Progenitor cell of endocrine pancreas (in vitro differentiated cells): ENCODE data around the gene PLIN1. TPM values are rescaled to one million over a fixed set of nuclear protein-coding genes. Genes with fewer than 3 reads are reported as not detected.
A peak's percentile ranks its signal among the peaks of the same experiment; 100 is the strongest.

ENCODE experiments used
- DNase-seq: peaks from one replicate; pipeline ENCODE4 v3.0.0; 2021; ENCODE audit warnings: low spot score; ENCODE audit not compliant: unreplicated experiment
- H3K27ac Mint-ChIP-seq: 2 replicates; pipeline ENCODE4 v1.8.0; 2021; ENCODE audit warnings: mild to moderate bottlenecking, moderate library complexity, mixed read lengths
- H3K27me3 Mint-ChIP-seq: 2 replicates; pipeline ENCODE4 v1.8.0; 2021; ENCODE audit warnings: mixed read lengths
- H3K36me3 Mint-ChIP-seq: 2 replicates; pipeline ENCODE4 v1.8.0; 2022; ENCODE audit warnings: mixed read lengths; ENCODE audit not compliant: insufficient read depth
- H3K4me1 Mint-ChIP-seq: 2 replicates; pipeline ENCODE4 v1.8.0; 2021; ENCODE audit warnings: low read depth, mixed read lengths
- H3K4me3 Mint-ChIP-seq: 2 replicates; pipeline ENCODE4 v1.8.0; 2021; ENCODE audit warnings: low read depth, mild to moderate bottlenecking, moderate library complexity, mixed read lengths
- H3K9me3 Mint-ChIP-seq: 2 replicates; pipeline ENCODE4 v1.8.0; 2021; ENCODE audit warnings: low read depth, mixed read lengths
- CTCF ChIP-seq: fragments of 200-600 bp; sonication (generic); IDR thresholded peaks from one replicate; pipeline ENCODE4 v1.5.0; 2021; ENCODE audit warnings: antibody characterized with exemption, mild to moderate bottlenecking; ENCODE audit not compliant: unreplicated experiment
- total RNA-seq: library from RNA; stranded (reverse); gene quantifications from 2 replicates; pipeline ENCODE4 v1.2.1, GENCODE V29; 2021

PLIN1 gene
- total RNA-seq, 1 donor from 2014 or later, result 0.24 TPM

GRCh38 chr15:89664441-89665350 lies 14.5 kb downstream of the PLIN1 start:
- TF ChIP-seq CTCF, result no peak
- no peaks in the 10 kb centered on the region for H3K9me3 Mint-ChIP-seq
- H3K27ac Mint-ChIP-seq, result no peak overlapping the region
- peak overlapping the region; percentile 65 for H3K4me3 Mint-ChIP-seq
- peaks cover 32% of the 10 kb centered on the region for H3K27me3 Mint-ChIP-seq
- no peaks in the 10 kb centered on the region for H3K36me3 Mint-ChIP-seq
- DNase-seq, result no peak
- H3K4me1 Mint-ChIP-seq, result peaks cover 3% of the 10 kb centered on the region

GRCh38 chr15:89662893-89663626 lies 16.1 kb downstream of the PLIN1 start:
- TF ChIP-seq CTCF, result no peak
- no peaks in the 10 kb centered on the region for H3K36me3 Mint-ChIP-seq
- no peaks in the 10 kb centered on the region for H3K9me3 Mint-ChIP-seq
- H3K27me3 Mint-ChIP-seq, result peaks cover 27% of the 10 kb centered on the region
- no peak overlapping the region for H3K27ac Mint-ChIP-seq
- H3K4me3 Mint-ChIP-seq, result no peak overlapping the region
- DNase-seq, result no peak
- peaks cover 3% of the 10 kb centered on the region for H3K4me1 Mint-ChIP-seq

GRCh38 chr15:89660556-89660955 lies 18.6 kb downstream of the PLIN1 start:
- Mint-ChIP-seq H3K9me3 (no peaks in the 10 kb centered on the region), H3K27ac (no peak overlapping the region), H3K36me3 (no peaks in the 10 kb centered on the region), H3K27me3 (peaks cover 22% of the 10 kb centered on the region), H3K4me3 (no peak overlapping the region), H3K4me1 (peaks cover 3% of the 10 kb centered on the region)
- DNase-seq, result no peak
- no peak for TF ChIP-seq CTCF

- no peak for DNase-seq
- Mint-ChIP-seq H3K4me3 (no peak overlapping the region), H3K27ac (no peak overlapping the region), H3K27me3 (peaks cover 15% of the 10 kb centered on the region), H3K36me3 (no peaks in the 10 kb centered on the region), H3K4me1 (peaks cover 5% of the 10 kb centered on the region), H3K9me3 (no peaks in the 10 kb centered on the region)
- TF ChIP-seq CTCF, result no peak
Measured at GRCh38 chr15:89659295-89659694, 19.9 kb downstream of the PLIN1 start.

GRCh38 chr15:89657686-89658200 lies 21.4 kb downstream of the PLIN1 start:
- Mint-ChIP-seq H3K27me3 (peaks cover 13% of the 10 kb centered on the region), H3K4me3 (no peak overlapping the region), H3K36me3 (no peaks in the 10 kb centered on the region), H3K27ac (no peak overlapping the region), H3K4me1 (peaks cover 6% of the 10 kb centered on the region), H3K9me3 (no peaks in the 10 kb centered on the region)
- DNase-seq, result no peak
- no peak for TF ChIP-seq CTCF
